Esophagus squamous epithelium (tissue), 4 donors: ENCODE results near the gene AGAP6.
"Not testable (repeated sequence)": the region's sequence is repeated elsewhere in the genome, so short reads cannot be mapped to it uniquely, and the experiment has no call there.

ENCODE experiments used
- POLR2A ChIP-seq, 4 donors: fragments of 450-650 bp; IDR thresholded peaks; one replicate each; pipeline ENCODE4 v1.6.1; 2017; ENCODE audit warnings: antibody characterized with exemption in 4 of 4, mild to moderate bottlenecking in 4 of 4, moderate library complexity in 3 of 4
- TF ChIP-seq, protein P1 (sequence below), 6 experiments: fragments of 450-650 bp in 4 of 6; fragments of 200-600 bp in 2 of 6; sonication (generic) in 2 of 6; IDR thresholded peaks; one replicate each; pipeline ENCODE4 v1.5.1; 2016 to 2019; ENCODE audit warnings: antibody characterized with exemption in 6 of 6, mild to moderate bottlenecking in 4 of 6, moderate library complexity in 4 of 6

DNA sequence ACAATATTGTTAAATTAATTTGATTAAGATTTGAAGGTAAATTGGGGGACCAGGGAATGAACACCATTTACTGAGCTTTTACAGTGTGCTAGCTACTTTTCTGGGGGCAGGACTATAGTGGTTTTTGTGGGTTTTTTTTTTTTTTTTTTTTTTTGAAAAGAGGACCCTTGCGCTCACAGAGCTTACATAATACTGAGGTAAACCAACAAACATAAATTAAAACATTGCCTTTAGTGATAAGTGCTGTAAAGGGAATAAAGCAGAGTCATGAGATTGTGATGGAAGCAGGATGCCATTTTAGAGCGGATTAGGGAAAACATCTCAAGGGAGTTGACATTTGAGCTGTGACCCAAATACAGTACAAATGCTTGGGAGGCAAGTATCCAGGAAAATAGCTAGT is 44.6 kb upstream of the AGAP6 start:
- TF ChIP-seq, protein P1, sequence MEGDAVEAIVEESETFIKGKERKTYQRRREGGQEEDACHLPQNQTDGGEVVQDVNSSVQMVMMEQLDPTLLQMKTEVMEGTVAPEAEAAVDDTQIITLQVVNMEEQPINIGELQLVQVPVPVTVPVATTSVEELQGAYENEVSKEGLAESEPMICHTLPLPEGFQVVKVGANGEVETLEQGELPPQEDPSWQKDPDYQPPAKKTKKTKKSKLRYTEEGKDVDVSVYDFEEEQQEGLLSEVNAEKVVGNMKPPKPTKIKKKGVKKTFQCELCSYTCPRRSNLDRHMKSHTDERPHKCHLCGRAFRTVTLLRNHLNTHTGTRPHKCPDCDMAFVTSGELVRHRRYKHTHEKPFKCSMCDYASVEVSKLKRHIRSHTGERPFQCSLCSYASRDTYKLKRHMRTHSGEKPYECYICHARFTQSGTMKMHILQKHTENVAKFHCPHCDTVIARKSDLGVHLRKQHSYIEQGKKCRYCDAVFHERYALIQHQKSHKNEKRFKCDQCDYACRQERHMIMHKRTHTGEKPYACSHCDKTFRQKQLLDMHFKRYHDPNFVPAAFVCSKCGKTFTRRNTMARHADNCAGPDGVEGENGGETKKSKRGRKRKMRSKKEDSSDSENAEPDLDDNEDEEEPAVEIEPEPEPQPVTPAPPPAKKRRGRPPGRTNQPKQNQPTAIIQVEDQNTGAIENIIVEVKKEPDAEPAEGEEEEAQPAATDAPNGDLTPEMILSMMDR (IDR thresholded peaks at IDR 0.05), result not testable (repeated sequence)
- TF ChIP-seq POLR2A (IDR thresholded peaks at IDR 0.05), result not testable (repeated sequence)
